Activated naive CD4-positive, alpha-beta T cell treated with anti-CD3 and anti-CD28 coated beads, Interleukin-2, amount 10 ng/mL, durations not matched to agents 7 days and 5 days (primary cell): ENCODE measurements around the gene TSNAXIP1.
"Not testable (repeated sequence)": the region's sequence is repeated elsewhere in the genome, so short reads cannot be mapped to it uniquely, and the experiment has no call there.

Source experiments
- CTCF ChIA-PET: fragments of 350-600 bp; sonication (Branson Sonifier 250); formaldehyde crosslinking; loops from one replicate; lab custom pipeline; 2021; ENCODE audit warnings: antibody characterized with exemption; lab: Charles Lee
- DNase-seq: peaks from one replicate; pipeline ENCODE4 v3.0.0-alpha.2; 2020
- H3K27ac Mint-ChIP-seq: one replicate; pipeline ENCODE4 v1.8.0; 2021; ENCODE audit warnings: mild to moderate bottlenecking, moderate library complexity, mixed read lengths
- H3K27me3 Mint-ChIP-seq: one replicate; pipeline ENCODE4 v1.8.0; 2021; ENCODE audit warnings: mild to moderate bottlenecking, mixed read lengths
- H3K36me3 Mint-ChIP-seq: one replicate; pipeline ENCODE4 v1.8.0; 2021; ENCODE audit warnings: mixed read lengths
- H3K4me1 Mint-ChIP-seq: one replicate; pipeline ENCODE4 v1.8.0; 2021; ENCODE audit warnings: mixed read lengths
- H3K4me3 Mint-ChIP-seq: one replicate; pipeline ENCODE4 v1.8.0; 2021; ENCODE audit warnings: mild to moderate bottlenecking, moderate library complexity, mixed read lengths
- H3K9me3 Mint-ChIP-seq: one replicate; pipeline ENCODE4 v1.8.0; 2021; ENCODE audit warnings: mixed read lengths

The TSNAXIP1 gene

GRCh38 chr16:67864044-67864443 is 57.4 kb downstream of the TSNAXIP1 start:
- CTCF ChIA-PET = interaction anchor here (6.0 to 8.6 kb wide), 2 partner anchors 19 to 48 kb away, joined by 16 to 82 read pairs; no protein-coding TSS in a partner anchor
- not testable (repeated sequence) for H3K4me1 Mint-ChIP-seq

GRCh38 chr16:67864594-67864993 is 57.9 kb downstream of the TSNAXIP1 start:
- Mint-ChIP-seq H3K36me3 (peaks cover 9% of the 10 kb centered on the region), H3K9me3 (no peaks in the 10 kb centered on the region), H3K4me3 (no peak overlapping the region), H3K4me1 (no peaks in the 10 kb centered on the region), H3K27me3 (no peaks in the 10 kb centered on the region), H3K27ac (no peak overlapping the region)
- DNase-seq = no peak
- CTCF ChIA-PET = interaction anchor here (1.0 to 8.6 kb wide), 4 partner anchors 19 to 343 kb away, joined by 3 to 82 read pairs (median 11); no protein-coding TSS in a partner anchor

More at GRCh38 chr16:67864044-67864443, 57.4 kb downstream of the TSNAXIP1 start:
- not testable (repeated sequence) for H3K36me3 Mint-ChIP-seq, H3K9me3 Mint-ChIP-seq, DNase-seq, H3K4me3 Mint-ChIP-seq, H3K27me3 Mint-ChIP-seq, H3K27ac Mint-ChIP-seq

- peaks cover 9% of the 10 kb centered on the region for H3K36me3 Mint-ChIP-seq
- CTCF ChIA-PET = interaction anchor here (0.6 to 8.6 kb wide), 6 partner anchors 18 to 344 kb away, joined by 3 to 82 read pairs (median 8); no protein-coding TSS in a partner anchor
- no peaks in the 10 kb centered on the region for H3K9me3 Mint-ChIP-seq
- peak; percentile 52 for DNase-seq
- no peaks in the 10 kb centered on the region for H3K27me3 Mint-ChIP-seq
- no peak overlapping the region for H3K27ac Mint-ChIP-seq
- no peak overlapping the region for H3K4me3 Mint-ChIP-seq
- H3K4me1 Mint-ChIP-seq = no peaks in the 10 kb centered on the region
These were observed 58.6 kb downstream of the TSNAXIP1 start for GRCh38 chr16:67865318-67865717.

GRCh38 chr16:67868290-67868689 is 61.6 kb downstream of the TSNAXIP1 start:
- Mint-ChIP-seq H3K27ac (peak overlapping the region; percentile 4), H3K36me3 (peaks cover 11% of the 10 kb centered on the region), H3K4me1 (peaks cover 8% of the 10 kb centered on the region), H3K9me3 (no peaks in the 10 kb centered on the region), H3K4me3 (no peak overlapping the region), H3K27me3 (no peaks in the 10 kb centered on the region)
- CTCF ChIA-PET = interaction anchor here (0.6 to 8.6 kb wide), 3 partner anchors 8 to 60 kb away, joined by 3 to 82 read pairs (median 4); no protein-coding TSS in a partner anchor
- no peak for DNase-seq

GRCh38 chr16:67869653-67870052 is 63.0 kb downstream of the TSNAXIP1 start:
- H3K4me1 Mint-ChIP-seq = peaks cover 19% of the 10 kb centered on the region
- no peak for DNase-seq
- peak overlapping the region; percentile 19 for H3K27ac Mint-ChIP-seq
- CTCF ChIA-PET = interaction anchor here (1.1 to 2.6 kb wide), 2 partner anchors 14 to 53 kb away, joined by 4 to 11 read pairs; no protein-coding TSS in a partner anchor
- H3K27me3 Mint-ChIP-seq = no peaks in the 10 kb centered on the region
- peaks cover 12% of the 10 kb centered on the region for H3K36me3 Mint-ChIP-seq
- no peaks in the 10 kb centered on the region for H3K9me3 Mint-ChIP-seq
- H3K4me3 Mint-ChIP-seq = no peak overlapping the region

GRCh38 chr16:67871256-67871655 is 64.6 kb downstream of the TSNAXIP1 start:
- Mint-ChIP-seq H3K4me1 (peaks cover 33% of the 10 kb centered on the region), H3K27ac (peak overlapping the region; percentile 49), H3K27me3 (no peaks in the 10 kb centered on the region), H3K36me3 (peaks cover 16% of the 10 kb centered on the region), H3K4me3 (no peak overlapping the region), H3K9me3 (no peaks in the 10 kb centered on the region)
- DNase-seq = no peak
- CTCF ChIA-PET = interaction anchor here (0.7 to 2.6 kb wide), 5 partner anchors 11 to 350 kb away, joined by 3 to 11 read pairs (median 4); no protein-coding TSS in a partner anchor

DNA sequence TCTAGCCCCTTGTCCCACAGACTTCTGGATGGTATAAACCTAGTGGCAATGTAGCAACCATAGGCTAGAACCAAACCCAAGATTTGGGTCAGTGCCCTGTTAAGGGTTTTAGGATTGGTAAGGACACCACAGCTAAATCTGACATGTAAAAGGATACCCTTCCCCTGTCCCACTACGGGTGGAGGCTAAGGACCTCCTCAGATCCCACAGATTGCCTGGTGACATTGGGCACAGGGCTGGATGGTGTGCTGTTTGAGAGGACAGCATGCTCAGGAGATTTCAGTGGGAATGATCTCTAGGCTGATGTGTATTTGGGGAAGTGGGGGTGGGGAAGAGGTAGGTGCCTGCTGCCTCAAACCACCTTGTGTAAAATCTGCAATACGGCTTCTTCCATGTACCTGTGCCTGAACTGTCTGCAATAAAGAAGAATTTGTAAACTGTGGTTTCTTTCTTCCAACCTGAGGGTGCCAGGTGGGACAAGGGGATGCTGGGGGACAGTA is 65.5 kb downstream of the TSNAXIP1 start:
- H3K9me3 Mint-ChIP-seq = no peaks in the 10 kb centered on the region
- peak overlapping the region; percentile 90 for H3K27ac Mint-ChIP-seq
- CTCF ChIA-PET = interaction anchor here (1.0 to 2.6 kb wide), 4 partner anchors 10 to 351 kb away, joined by 3 to 11 read pairs (median 4); no protein-coding TSS in a partner anchor
- H3K36me3 Mint-ChIP-seq = peaks cover 24% of the 10 kb centered on the region
- H3K4me1 Mint-ChIP-seq = peaks cover 34% of the 10 kb centered on the region
- no peaks in the 10 kb centered on the region for H3K27me3 Mint-ChIP-seq
- DNase-seq = no peak
- H3K4me3 Mint-ChIP-seq = peak overlapping the region; percentile 91

- CTCF ChIA-PET = interaction anchor here (0.8 to 1.9 kb wide), 8 partner anchors 11 to 352 kb away, joined by 4 to 6 read pairs (median 4); partner anchors contain the start of gene NRN1L
- peak within 1 kb of the TSS; percentile 90 for H3K27ac Mint-ChIP-seq
- no peaks in the 10 kb centered on the region for H3K27me3 Mint-ChIP-seq
- peaks cover 34% of the 10 kb centered on the region for H3K4me1 Mint-ChIP-seq
- H3K9me3 Mint-ChIP-seq = no peaks in the 10 kb centered on the region
- H3K36me3 Mint-ChIP-seq = peaks cover 29% of the 10 kb centered on the region
- H3K4me3 Mint-ChIP-seq = peak within 1 kb of the TSS; percentile 91
- DNase-seq = peak; percentile 91
These were observed 66.1 kb downstream of the TSNAXIP1 start, which contains the start of gene EDC4 for GRCh38 chr16:67872631-67873434. Gene EDC4, plus strand, starts transcription at chr16:67873052. Its CDS starts 210 bp downstream, at chr16:67873262.

DNA sequence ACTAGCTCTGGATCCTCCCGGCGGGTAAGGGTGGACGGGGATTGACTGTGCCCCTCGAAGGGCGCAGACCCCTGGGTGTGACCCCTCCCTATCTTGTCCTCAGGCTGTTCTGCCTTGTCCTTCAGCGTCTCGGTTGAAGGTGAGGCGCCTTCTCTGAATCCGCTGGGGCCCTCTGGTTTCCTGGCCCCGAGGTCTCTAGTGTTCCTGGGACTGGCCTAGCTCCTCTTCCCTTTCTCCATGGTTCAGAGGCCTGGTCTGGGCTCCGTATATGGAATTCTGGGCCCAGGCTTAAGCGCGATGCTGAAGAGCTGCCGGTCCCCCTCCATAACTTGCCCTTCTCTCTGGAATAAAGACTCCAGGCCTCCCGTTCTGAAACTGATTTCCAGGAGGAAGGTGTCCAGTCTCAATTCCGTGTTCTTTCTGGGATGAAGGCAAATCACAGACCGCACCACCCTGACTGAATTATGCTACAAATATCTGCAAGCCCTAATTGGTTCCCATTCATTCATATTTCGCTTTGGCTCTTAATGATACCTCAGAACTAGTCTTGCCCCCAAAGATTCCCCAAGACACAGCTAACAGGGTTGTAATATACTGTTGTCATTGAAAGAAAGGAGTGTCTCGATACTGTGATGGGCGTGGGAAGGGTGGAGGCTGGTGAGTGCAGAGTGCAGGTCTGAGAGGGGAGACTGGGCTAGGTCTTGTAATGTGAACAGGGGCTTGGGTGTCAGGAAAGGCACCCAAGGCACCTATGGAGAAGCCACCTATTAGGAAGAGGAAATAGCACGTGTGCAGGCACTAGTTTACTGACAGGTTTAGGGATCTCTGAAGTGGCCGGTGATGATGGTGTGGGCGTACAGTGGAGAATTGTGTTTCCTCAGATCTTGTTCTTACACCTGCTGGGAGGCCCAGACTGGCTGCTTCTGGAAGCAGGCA is 67.0 kb downstream of the TSNAXIP1 start:
- peak overlapping the region; percentile 90 for H3K27ac Mint-ChIP-seq
- no peak for DNase-seq
- H3K4me3 Mint-ChIP-seq = peak overlapping the region; percentile 91
- H3K36me3 Mint-ChIP-seq = peaks cover 34% of the 10 kb centered on the region
- no peaks in the 10 kb centered on the region for H3K9me3 Mint-ChIP-seq
- H3K27me3 Mint-ChIP-seq = no peaks in the 10 kb centered on the region
- CTCF ChIA-PET = interaction anchor here (0.8 to 2.0 kb wide), 10 partner anchors 11 to 352 kb away, joined by 3 to 7 read pairs (median 4); partner anchors contain the start of gene NRN1L
- peaks cover 34% of the 10 kb centered on the region for H3K4me1 Mint-ChIP-seq

GRCh38 chr16:67874372-67874771 is 67.7 kb downstream of the TSNAXIP1 start:
- Mint-ChIP-seq H3K9me3 (no peaks in the 10 kb centered on the region), H3K27me3 (no peaks in the 10 kb centered on the region), H3K4me3 (peak overlapping the region; percentile 91), H3K27ac (peak overlapping the region; percentile 90), H3K4me1 (peaks cover 34% of the 10 kb centered on the region), H3K36me3 (peaks cover 40% of the 10 kb centered on the region)
- CTCF ChIA-PET = interaction anchor here (0.9 to 2.0 kb wide), 7 partner anchors 9 to 202 kb away, joined by 3 to 7 read pairs (median 4); no protein-coding TSS in a partner anchor
- DNase-seq = no peak

GRCh38 chr16:67877064-67877463 is 70.4 kb downstream of the TSNAXIP1 start:
- no peaks in the 10 kb centered on the region for H3K27me3 Mint-ChIP-seq
- H3K27ac Mint-ChIP-seq = no peak overlapping the region
- peaks cover 34% of the 10 kb centered on the region for H3K4me1 Mint-ChIP-seq
- CTCF ChIA-PET = interaction anchor here (1.3 to 1.9 kb wide), 3 partner anchors 9 to 61 kb away, joined by 4 to 5 read pairs (median 4); no protein-coding TSS in a partner anchor
- peaks cover 50% of the 10 kb centered on the region for H3K36me3 Mint-ChIP-seq
- H3K9me3 Mint-ChIP-seq = no peaks in the 10 kb centered on the region
- H3K4me3 Mint-ChIP-seq = no peak overlapping the region
- DNase-seq = no peak
